ENCODE results near the gene IHH.

IHH gene

GRCh38 chr2:219037783-219038499 lies 22.8 kb downstream of the IHH start:
- no peak for DNase-seq

GRCh38 chr2:219035942-219036341 lies 24.8 kb downstream of the IHH start:
- DNase-seq, result no peak

GRCh38 chr2:219034823-219035222 lies 25.9 kb downstream of the IHH start:
- DNase-seq, result no peak

GRCh38 chr2:219032051-219032745 lies 28.5 kb downstream of the IHH start:
- no peak for DNase-seq

- DNase-seq, result no peak
Measured at GRCh38 chr2:219031005-219031738, 29.5 kb downstream of the IHH start.

GRCh38 chr2:219030177-219030940 lies 30.4 kb downstream of the IHH start:
- DNase-seq, result no peak

GRCh38 chr2:219029829-219030165 lies 30.9 kb downstream of the IHH start:
- no peak for DNase-seq

GRCh38 chr2:219028996-219029828 lies 31.5 kb downstream of the IHH start:
- DNase-seq, result no peak

DNA sequence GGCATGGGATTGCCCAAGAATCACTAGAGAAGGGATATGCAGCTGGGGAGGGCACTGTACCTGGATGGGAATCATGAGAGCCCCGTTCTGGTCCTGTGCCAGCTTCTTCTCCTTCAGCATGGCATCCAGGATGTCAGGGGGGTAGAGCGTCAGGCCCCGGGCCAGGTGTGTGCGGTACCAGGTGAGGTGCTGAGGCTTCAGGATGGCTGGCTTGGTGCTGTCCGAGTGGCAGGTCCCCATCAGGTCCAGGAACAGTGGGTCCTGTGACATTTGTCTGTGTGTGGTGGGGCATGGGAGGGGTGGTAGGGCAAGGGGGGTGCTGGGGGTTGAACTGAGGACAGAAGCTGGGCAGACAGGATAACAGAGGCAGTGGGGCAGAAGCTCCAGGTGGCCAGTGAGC lies 32.6 kb downstream of the IHH start:
- no peak for DNase-seq

GRCh38 chr2:219027511-219028055 lies 33.1 kb downstream of the IHH start:
- DNase-seq, result no peak

DNA sequence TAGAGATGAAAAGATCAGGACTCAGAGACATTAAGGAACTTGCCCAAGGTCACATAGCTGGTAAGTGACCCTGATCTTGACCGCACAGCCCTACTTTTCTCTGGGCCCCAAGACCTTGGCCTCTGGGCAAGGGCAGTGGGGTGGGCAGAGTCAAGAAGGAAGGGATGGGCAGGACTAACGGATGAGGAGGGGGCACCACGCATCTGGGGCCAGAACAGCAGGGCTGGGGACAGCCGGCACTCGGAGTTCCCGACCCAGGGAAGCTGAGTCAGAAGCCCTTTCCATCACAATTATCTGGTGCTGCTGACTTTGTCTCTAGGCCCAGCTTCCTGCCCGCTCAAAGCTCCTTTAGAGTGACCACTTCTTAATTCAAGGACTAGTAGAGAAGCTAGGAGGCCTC lies 33.8 kb downstream of the IHH start:
- no peak for DNase-seq

- DNase-seq, result no peak
Measured at GRCh38 chr2:219025637-219026585, 34.8 kb downstream of the IHH start.

- DNase-seq, result no peak
Measured at GRCh38 chr2:219024059-219024458, 36.7 kb downstream of the IHH start.

DNA sequence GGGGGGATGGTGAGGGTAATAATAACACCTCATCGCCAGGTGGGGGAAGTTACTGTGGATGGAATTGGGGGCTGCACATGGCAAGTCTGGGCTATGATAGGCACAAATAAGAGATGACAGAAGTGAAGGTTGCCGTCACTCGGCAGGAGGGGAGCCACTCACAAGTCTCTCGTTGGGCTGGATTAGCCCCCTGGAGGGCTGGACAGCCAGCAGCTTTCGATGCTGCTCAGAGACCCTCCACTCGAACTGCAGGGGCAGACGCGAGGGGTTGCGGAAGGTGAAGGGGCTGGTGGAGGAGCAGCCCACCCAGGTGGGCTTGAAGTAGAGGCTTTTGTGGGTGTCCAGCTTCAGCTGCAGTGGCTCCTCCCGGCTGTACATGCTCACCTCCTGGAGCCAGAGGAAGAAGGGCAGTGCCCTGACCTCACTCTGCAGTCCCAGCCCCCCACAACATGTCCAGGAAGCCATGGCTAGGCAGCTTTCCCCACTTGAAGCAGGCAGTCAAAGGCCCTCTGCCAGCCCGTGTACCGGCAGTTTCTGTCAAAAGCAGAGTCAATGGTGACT lies 37.6 kb downstream of the IHH start:
- no peak for DNase-seq

- no peak for DNase-seq
Measured at GRCh38 chr2:219022616-219023015, 38.1 kb downstream of the IHH start.

DNA sequence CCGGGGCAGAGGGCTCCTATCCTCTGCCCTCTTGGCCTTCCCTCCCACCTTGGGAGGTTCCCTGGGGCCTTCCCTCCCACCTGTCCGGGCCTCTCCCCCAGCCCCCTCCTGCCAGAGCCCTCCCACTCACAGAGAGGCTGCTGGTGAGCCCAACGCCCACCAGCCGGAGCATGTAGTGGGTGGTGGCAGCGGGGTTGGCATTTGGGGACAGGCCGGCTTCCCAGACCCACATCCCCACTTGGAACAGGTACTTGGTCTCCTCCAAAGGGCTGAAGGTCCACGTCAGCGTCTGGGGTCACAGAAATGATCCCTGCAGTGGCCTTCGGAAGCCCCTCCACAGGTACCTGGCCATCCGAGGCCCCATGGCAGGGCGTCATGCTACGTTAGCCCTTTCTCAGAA lies 38.7 kb downstream of the IHH start:
- no peak for DNase-seq

DNA sequence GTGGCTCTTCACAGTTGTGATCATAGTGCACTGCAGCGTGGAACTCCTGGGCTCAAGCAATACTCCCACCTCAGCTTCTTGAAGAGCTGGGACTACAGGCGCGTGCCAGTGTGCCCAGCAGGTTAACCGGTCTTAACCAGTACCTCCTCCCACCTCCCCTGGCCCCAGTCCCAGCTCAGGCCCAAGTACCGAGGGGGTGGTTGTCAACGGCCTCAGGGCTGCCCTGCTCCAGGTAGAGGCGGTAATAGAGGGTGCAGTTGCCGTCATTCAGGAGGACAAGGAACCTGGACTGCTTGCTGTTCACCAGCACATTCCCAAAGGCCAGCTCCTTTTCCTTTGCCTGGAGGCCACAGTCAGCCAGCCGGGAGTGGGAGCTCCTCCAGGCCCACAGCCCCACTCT lies 39.1 kb downstream of the IHH start:
- DNase-seq, result no peak

- DNase-seq, result no peak
Measured at GRCh38 chr2:219020604-219021365, 39.9 kb downstream of the IHH start.

DNA sequence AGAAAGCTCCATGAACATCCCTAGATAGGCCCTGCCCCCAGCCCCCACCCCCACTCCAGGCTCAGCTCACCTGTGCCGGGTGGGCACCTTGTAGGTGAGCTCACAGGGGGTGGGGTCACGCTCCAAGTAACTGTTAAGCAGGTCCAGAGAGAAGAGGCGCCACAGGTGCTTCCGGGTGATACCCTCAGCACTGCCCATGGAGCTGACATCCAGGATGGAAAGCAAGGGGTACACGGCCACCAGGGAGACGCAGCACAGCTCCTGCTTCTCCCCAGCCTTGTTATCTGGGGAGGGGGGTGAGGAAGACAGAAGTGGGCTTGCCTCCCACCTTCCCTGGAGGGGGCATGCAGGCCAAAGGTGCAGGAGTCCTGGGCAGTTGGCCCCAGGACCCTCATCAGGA lies 41.3 kb downstream of the IHH start:
- DNase-seq, result no peak

GRCh38 chr2:219018726-219019125 lies 42.0 kb downstream of the IHH start:
- DNase-seq, result no peak
